ENCODE measurements around the gene XPO4.
"Not testable (repeated sequence)": the region's sequence is repeated elsewhere in the genome, so short reads cannot be mapped to it uniquely, and the experiment has no call there.

XPO4 gene

GRCh38 chr13:20890540-20890939 lies 12.0 kb downstream of the XPO4 start:
- DNase-seq, result not testable (repeated sequence)

GRCh38 chr13:20882206-20882605 lies 20.3 kb downstream of the XPO4 start:
- DNase-seq, result no peak

- no peak for DNase-seq
Observed at GRCh38 chr13:20877902-20878301, 24.6 kb downstream of the XPO4 start.

- DNase-seq, result not testable (repeated sequence)
Observed at GRCh38 chr13:20876802-20877201, 25.7 kb downstream of the XPO4 start.

- not testable (repeated sequence) for DNase-seq
Observed at GRCh38 chr13:20874439-20874838, 28.1 kb downstream of the XPO4 start.

GRCh38 chr13:20873348-20873747 lies 29.2 kb downstream of the XPO4 start:
- no peak for DNase-seq

GRCh38 chr13:20870829-20871228 lies 31.7 kb downstream of the XPO4 start:
- no peak for DNase-seq

- no peak for DNase-seq
Observed at GRCh38 chr13:20869540-20869939, 33.0 kb downstream of the XPO4 start.

GRCh38 chr13:20867408-20867807 lies 35.1 kb downstream of the XPO4 start:
- DNase-seq, result no peak

- not testable (repeated sequence) for DNase-seq
Observed at GRCh38 chr13:20861666-20862065, 40.9 kb downstream of the XPO4 start.

- no peak for DNase-seq
Observed at GRCh38 chr13:20860844-20861243, 41.7 kb downstream of the XPO4 start.

- no peak for DNase-seq
Observed at GRCh38 chr13:20856650-20857049, 45.9 kb downstream of the XPO4 start.

- DNase-seq, result no peak
Observed at GRCh38 chr13:20851844-20852402, 50.6 kb downstream of the XPO4 start.

GRCh38 chr13:20848944-20849343 lies 53.6 kb downstream of the XPO4 start:
- no peak for DNase-seq

- DNase-seq, result no peak
Observed at GRCh38 chr13:20848203-20848602, 54.3 kb downstream of the XPO4 start.

- no peak for DNase-seq
Observed at GRCh38 chr13:20847296-20847695, 55.2 kb downstream of the XPO4 start.

GRCh38 chr13:20843166-20843565 lies 59.4 kb downstream of the XPO4 start:
- no peak for DNase-seq

GRCh38 chr13:20840568-20840967 lies 62.0 kb downstream of the XPO4 start:
- DNase-seq, result no peak

- no peak for DNase-seq
Observed at GRCh38 chr13:20833900-20834679, 68.5 kb downstream of the XPO4 start.

- no peak for DNase-seq
Observed at GRCh38 chr13:20832861-20833260, 69.7 kb downstream of the XPO4 start.

GRCh38 chr13:20831933-20832332 lies 70.6 kb downstream of the XPO4 start:
- no peak for DNase-seq

GRCh38 chr13:20831254-20831653 lies 71.3 kb downstream of the XPO4 start:
- no peak for DNase-seq

- DNase-seq, result peak; percentile 75
Observed at GRCh38 chr13:20828539-20829364, 73.8 kb downstream of the XPO4 start.
